Stimulated activated effector memory CD8-positive, alpha-beta T cell treated with anti-CD3 and anti-CD28 coated beads, Interleukin-12 subunit alpha, Interleukin-12 subunit beta, amount 100 ng/mL, for 72 hours (primary cell): ENCODE results near the gene OR4E2.
"Not testable (repeated sequence)": the region's sequence is repeated elsewhere in the genome, so short reads cannot be mapped to it uniquely, and the experiment has no call there.

Experiments used
- ATAC-seq: fragments of 150-1000 bp; cut with Tn5 transposase; 2 replicates; pipeline ENCODE4 v1.10.0; 2021
- DNase-seq, 2 donors: peaks; one replicate each; pipeline ENCODE4 v3.0.0; 2021 to 2022; ENCODE audit warnings: low spot score in 2 of 2
- H3K27ac Mint-ChIP-seq: one replicate; pipeline ENCODE4 v1.8.0; 2022; ENCODE audit warnings: mild to moderate bottlenecking, mixed read lengths
- H3K36me3 Mint-ChIP-seq: one replicate; pipeline ENCODE4 v1.8.0; 2022; ENCODE audit warnings: mild to moderate bottlenecking, mixed read lengths
- H3K4me1 Mint-ChIP-seq: one replicate; pipeline ENCODE4 v1.8.0; 2022; ENCODE audit warnings: mixed read lengths
- H3K4me3 Mint-ChIP-seq: one replicate; pipeline ENCODE4 v1.8.0; 2022; ENCODE audit warnings: mild to moderate bottlenecking, mixed read lengths
- H3K9me3 Mint-ChIP-seq: one replicate; pipeline ENCODE4 v1.8.0; 2022; ENCODE audit warnings: mixed read lengths

OR4E2 gene

DNA sequence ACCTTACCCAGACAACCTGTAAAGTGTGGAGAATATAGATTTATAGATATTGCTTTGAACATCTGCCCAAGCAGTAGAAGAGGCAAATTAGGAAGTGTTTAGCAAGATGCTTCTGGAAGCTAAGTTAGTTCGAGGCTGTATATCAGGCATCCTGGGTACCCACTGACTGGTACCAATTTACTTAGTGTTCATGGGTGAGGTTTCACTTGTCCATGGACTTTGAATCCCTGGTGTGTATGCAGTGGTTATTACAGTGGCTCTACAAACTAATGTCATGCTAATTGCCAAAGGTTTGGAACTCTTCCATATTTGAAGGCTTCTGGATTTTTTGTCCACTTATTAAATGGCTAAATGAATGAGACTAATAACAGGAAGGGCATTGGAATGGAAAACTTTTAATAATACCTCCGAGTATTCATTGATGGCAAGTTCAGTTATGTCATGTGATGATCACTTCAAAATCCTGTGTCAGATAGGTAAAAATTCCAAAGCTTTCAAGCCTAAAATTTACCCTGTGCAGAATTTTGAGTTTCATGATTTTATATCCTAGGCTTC is at the start of gene OR4E2:
Gene OR4E2, plus strand, starts transcription at position 505 of the 555 bp plus-strand sequence. CDS start 11,248 bp downstream, outside the sequence.
- Mint-ChIP-seq H3K4me1 (no peaks in the 10 kb centered on the region), H3K36me3 (no peaks in the 10 kb centered on the region), H3K9me3 (no peaks in the 10 kb centered on the region), H3K4me3 (no peak within 1 kb of the TSS), H3K27ac (no peak within 1 kb of the TSS)
- ATAC-seq, result no peak
- DNase-seq, result no peak

- H3K27ac Mint-ChIP-seq, result no peak overlapping the region
- no peaks in the 10 kb centered on the region for H3K36me3 Mint-ChIP-seq
- no peaks in the 10 kb centered on the region for H3K4me1 Mint-ChIP-seq
- no peak for ATAC-seq
- no peaks in the 10 kb centered on the region for H3K9me3 Mint-ChIP-seq
- H3K4me3 Mint-ChIP-seq, result no peak overlapping the region
- no peak for DNase-seq
Observed at GRCh38 chr14:21612324-21612723, 41.3 kb upstream of the OR4E2 start.

DNA sequence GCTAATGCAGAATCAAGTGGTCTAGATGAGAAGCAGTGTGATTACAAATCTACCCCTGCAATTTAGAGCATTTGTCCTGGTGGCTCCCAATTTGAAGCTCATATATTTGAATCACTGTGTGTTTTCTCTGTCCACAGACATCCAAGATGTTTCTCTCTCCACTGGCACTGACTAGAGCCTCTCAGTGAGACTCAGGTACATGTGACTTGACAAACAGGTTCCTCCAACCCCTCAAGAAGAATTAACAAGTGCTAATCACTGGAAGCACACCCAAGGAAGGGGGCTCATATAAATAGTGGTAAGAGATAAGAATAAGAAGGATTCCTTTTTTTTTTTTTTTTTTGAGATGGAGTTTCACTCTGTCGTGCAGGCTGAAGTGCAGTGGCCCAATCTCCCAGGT is 39.4 kb upstream of the OR4E2 start:
- no peaks in the 10 kb centered on the region for H3K36me3 Mint-ChIP-seq
- no peaks in the 10 kb centered on the region for H3K4me1 Mint-ChIP-seq
- ATAC-seq, result no peak
- no peak overlapping the region for H3K27ac Mint-ChIP-seq
- no peak for DNase-seq
- H3K9me3 Mint-ChIP-seq, result no peaks in the 10 kb centered on the region
- no peak overlapping the region for H3K4me3 Mint-ChIP-seq

- no peak overlapping the region for H3K4me3 Mint-ChIP-seq
- no peaks in the 10 kb centered on the region for H3K4me1 Mint-ChIP-seq
- no peak for ATAC-seq
- no peak overlapping the region for H3K27ac Mint-ChIP-seq
- no peaks in the 10 kb centered on the region for H3K36me3 Mint-ChIP-seq
- H3K9me3 Mint-ChIP-seq, result no peaks in the 10 kb centered on the region
- DNase-seq, result no peak
Observed at GRCh38 chr14:21617614-21618013, 36.0 kb upstream of the OR4E2 start.

DNA sequence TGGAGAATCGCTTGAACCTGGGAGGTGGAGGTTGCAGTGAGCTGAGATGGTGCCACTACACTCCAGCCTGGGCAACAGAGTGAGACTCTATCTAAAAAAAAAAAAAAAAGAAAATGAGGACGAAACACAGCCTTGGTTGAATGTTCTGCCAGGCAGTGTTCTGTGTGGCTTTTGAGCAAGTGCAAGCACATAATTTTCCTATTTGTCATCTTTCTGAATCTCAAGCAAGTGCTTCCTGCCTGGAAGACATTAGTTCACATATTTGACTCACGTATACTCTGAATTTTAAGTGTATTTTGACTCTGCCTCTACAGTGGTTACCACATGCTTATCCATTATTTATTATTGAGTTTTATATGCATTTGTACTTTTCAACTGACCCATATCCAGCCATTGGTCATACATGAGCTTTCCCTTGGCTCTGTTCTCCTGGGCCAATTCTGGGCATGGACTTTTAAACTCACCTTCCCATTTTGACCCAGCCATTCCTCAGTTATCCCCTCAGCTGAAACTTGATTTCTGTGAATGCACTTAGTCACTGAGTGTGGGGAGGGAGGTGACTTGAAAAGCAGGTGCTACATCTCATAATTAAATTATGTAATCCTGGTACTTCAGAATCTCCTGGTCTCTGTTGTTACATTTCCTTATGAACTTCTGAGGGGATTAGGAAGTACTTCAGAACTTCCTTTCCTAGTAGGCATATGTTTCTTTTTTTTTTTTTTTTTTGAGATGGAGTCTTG is 27.0 kb upstream of the OR4E2 start:
- no peak for DNase-seq
- Mint-ChIP-seq H3K36me3 (no peaks in the 10 kb centered on the region), H3K27ac (no peak overlapping the region), H3K4me1 (no peaks in the 10 kb centered on the region), H3K4me3 (no peak overlapping the region), H3K9me3 (no peaks in the 10 kb centered on the region)
- ATAC-seq, result no peak

DNA sequence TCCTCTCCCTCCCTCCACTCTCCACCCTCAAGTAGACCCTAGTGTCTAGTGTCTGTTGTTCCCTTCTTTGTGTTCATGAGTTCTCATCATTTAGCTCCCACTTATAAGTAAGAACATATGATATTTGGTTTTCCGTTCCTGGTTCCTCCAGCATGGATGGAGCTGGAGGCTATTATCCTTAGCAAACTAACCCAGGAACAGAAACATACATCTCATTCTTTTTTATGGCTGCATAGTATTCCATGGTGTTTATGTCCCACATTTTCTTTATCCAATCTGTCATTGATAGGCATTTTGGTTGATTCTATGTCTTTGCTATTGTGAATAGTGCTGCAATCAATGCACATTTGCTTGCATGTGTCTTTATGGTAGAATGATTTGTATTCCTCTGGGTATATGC is 23.1 kb upstream of the OR4E2 start:
- H3K4me1 Mint-ChIP-seq, result not testable (repeated sequence)

DNA sequence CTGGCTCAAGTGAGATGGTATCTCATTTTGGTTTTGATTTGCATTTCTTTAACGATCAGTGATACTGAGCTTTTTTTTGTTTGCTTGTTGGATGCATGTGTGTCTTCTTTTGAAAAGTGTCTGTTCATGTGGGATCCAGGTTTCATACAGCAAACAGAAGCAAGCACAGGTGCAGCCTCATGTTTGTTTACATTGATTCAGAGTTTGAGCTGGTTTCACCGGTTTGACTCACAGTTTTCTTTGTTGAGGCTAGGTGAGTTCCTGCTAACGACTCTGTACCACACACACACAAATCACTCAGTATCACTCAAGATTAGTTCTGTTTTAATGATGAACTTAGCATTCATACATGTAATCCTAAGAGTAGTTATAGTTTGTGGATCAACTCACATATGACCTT is 22.6 kb upstream of the OR4E2 start:
- no peak for DNase-seq
- no peak for ATAC-seq
- H3K36me3 Mint-ChIP-seq, result no peaks in the 10 kb centered on the region
- H3K4me1 Mint-ChIP-seq, result no peaks in the 10 kb centered on the region
- H3K4me3 Mint-ChIP-seq, result no peak overlapping the region
- no peaks in the 10 kb centered on the region for H3K9me3 Mint-ChIP-seq
- no peak overlapping the region for H3K27ac Mint-ChIP-seq

More for the DNA sequence above, 23.1 kb upstream of the OR4E2 start:
- H3K27ac Mint-ChIP-seq, DNase-seq, ATAC-seq, H3K4me3 Mint-ChIP-seq, H3K36me3 Mint-ChIP-seq, H3K9me3 Mint-ChIP-seq: not testable (repeated sequence)

GRCh38 chr14:21634840-21635239 is 18.8 kb upstream of the OR4E2 start, which contains the start of gene OR10G2:
OR10G2 (minus strand) TSS chr14:21634940; CDS start chr14:21634842, 98 bp downstream.
- no peak within 1 kb of the TSS for H3K27ac Mint-ChIP-seq
- H3K9me3 Mint-ChIP-seq, result no peaks in the 10 kb centered on the region
- DNase-seq (no peak), ATAC-seq (no peak)
- H3K4me1 Mint-ChIP-seq, result no peaks in the 10 kb centered on the region
- H3K36me3 Mint-ChIP-seq, result no peaks in the 10 kb centered on the region
- no peak within 1 kb of the TSS for H3K4me3 Mint-ChIP-seq

- Mint-ChIP-seq H3K9me3 (no peaks in the 10 kb centered on the region), H3K4me1 (no peaks in the 10 kb centered on the region), H3K4me3 (peak overlapping the region; percentile 73), H3K27ac (peak overlapping the region; percentile 81), H3K36me3 (peaks cover 7% of the 10 kb centered on the region)
- no peak for DNase-seq
- ATAC-seq, result no peak
Observed at GRCh38 chr14:21642683-21643082, 11.0 kb upstream of the OR4E2 start.

- H3K4me3 Mint-ChIP-seq, result peak overlapping the region; percentile 73
- no peaks in the 10 kb centered on the region for H3K9me3 Mint-ChIP-seq
- H3K27ac Mint-ChIP-seq, result peak overlapping the region; percentile 81
- no peak for ATAC-seq
- no peaks in the 10 kb centered on the region for H3K4me1 Mint-ChIP-seq
- no peak for DNase-seq
- H3K36me3 Mint-ChIP-seq, result peaks cover 7% of the 10 kb centered on the region
Observed at GRCh38 chr14:21643407-21643806, 10.2 kb upstream of the OR4E2 start.

GRCh38 chr14:21647380-21647779 is 6.3 kb upstream of the OR4E2 start:
- DNase-seq, result no peak
- no peak overlapping the region for H3K27ac Mint-ChIP-seq
- ATAC-seq, result no peak
- H3K36me3 Mint-ChIP-seq, result peaks cover 6% of the 10 kb centered on the region
- no peaks in the 10 kb centered on the region for H3K9me3 Mint-ChIP-seq
- no peak overlapping the region for H3K4me3 Mint-ChIP-seq
- no peaks in the 10 kb centered on the region for H3K4me1 Mint-ChIP-seq

- no peak overlapping the region for H3K4me3 Mint-ChIP-seq
- H3K4me1 Mint-ChIP-seq, result no peaks in the 10 kb centered on the region
- no peak for ATAC-seq
- H3K36me3 Mint-ChIP-seq, result no peaks in the 10 kb centered on the region
- DNase-seq, result no peak
- H3K9me3 Mint-ChIP-seq, result no peaks in the 10 kb centered on the region
- H3K27ac Mint-ChIP-seq, result no peak overlapping the region
Observed at GRCh38 chr14:21652209-21652808, 1.3 kb upstream of the OR4E2 start.

DNA sequence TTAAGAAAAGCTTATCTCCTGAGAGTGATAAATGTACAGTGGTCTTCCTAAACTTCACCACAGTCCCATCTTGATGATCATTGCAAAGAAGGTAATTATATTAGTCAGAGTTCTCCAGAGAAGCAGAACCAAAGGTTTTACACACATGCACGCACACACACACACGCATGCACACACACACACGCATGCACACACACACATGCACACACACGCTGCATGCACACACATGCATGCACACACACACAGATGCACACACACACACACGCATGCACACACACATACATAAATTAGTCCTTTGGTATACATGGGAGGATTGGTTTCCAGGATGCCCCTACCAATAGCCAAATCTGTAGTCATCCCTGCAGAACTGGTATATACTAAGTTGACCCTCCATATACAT is 580 bp downstream of the OR4E2 start:
- H3K4me1 Mint-ChIP-seq, result no peaks in the 10 kb centered on the region
- ATAC-seq (no peak), DNase-seq (no peak)
- H3K4me3 Mint-ChIP-seq, result no peak overlapping the region
- H3K36me3 Mint-ChIP-seq, result no peaks in the 10 kb centered on the region
- H3K9me3 Mint-ChIP-seq, result no peaks in the 10 kb centered on the region
- no peak overlapping the region for H3K27ac Mint-ChIP-seq

DNA sequence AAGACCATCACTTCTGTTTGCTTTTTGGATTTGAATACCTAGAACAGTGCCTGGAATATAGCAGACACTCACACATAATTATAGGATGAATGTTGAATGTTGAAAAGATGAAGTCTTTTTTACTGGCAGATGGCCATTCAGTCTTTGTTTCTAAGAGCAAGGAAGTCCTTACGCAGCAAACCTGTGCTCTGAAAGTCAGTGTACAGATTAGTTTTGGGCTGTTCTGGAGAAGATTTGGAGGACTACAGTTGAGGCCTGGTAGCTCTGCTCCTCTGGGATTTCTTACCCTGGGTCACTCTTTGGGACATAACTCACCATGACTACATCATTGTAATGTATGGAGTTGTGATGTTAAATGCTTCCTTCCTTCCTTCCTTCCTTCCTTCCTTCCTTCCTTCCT is 3.3 kb downstream of the OR4E2 start:
- DNase-seq (no peak), ATAC-seq (no peak)
- no peaks in the 10 kb centered on the region for H3K36me3 Mint-ChIP-seq
- no peak overlapping the region for H3K4me3 Mint-ChIP-seq
- no peaks in the 10 kb centered on the region for H3K9me3 Mint-ChIP-seq
- H3K27ac Mint-ChIP-seq, result no peak overlapping the region
- no peaks in the 10 kb centered on the region for H3K4me1 Mint-ChIP-seq

DNA sequence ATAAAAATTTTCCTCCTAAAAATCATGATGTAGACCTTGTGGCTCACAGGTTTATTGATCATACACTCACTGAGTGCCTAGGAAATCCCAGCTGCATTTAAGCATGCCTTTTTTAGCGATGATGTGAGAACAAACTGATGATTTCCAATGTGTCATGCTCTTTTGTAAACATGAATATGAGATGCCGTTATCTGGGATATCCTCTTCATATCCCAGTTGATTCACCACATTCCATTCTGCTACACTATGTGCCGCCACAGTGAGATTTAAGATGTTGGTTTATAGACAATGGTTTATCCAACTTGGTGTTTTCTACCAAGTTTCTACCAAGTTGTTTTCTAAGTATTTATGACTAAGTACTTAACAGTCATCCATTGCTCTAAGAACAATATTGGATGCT is 14.7 kb downstream of the OR4E2 start:
- H3K4me3 Mint-ChIP-seq, result no peak overlapping the region

GRCh38 chr14:21669284-21669683 is 15.6 kb downstream of the OR4E2 start:
- no peak for ATAC-seq
- no peaks in the 10 kb centered on the region for H3K4me1 Mint-ChIP-seq
- no peak overlapping the region for H3K4me3 Mint-ChIP-seq
- no peaks in the 10 kb centered on the region for H3K9me3 Mint-ChIP-seq
- H3K27ac Mint-ChIP-seq, result no peak overlapping the region
- H3K36me3 Mint-ChIP-seq, result no peaks in the 10 kb centered on the region
- no peak for DNase-seq

More for the DNA sequence above, 14.7 kb downstream of the OR4E2 start:
- Mint-ChIP-seq H3K9me3 (no peaks in the 10 kb centered on the region), H3K27ac (no peak overlapping the region), H3K4me1 (no peaks in the 10 kb centered on the region), H3K36me3 (no peaks in the 10 kb centered on the region)
- no peak for DNase-seq
- no peak for ATAC-seq
